ENCODE data around the gene RFX4. TPM values are rescaled to one million over a fixed set of nuclear protein-coding genes. Genes with fewer than 3 reads are reported as not detected.

The RFX4 gene
- total and polyA plus RNA-seq, 7 donors, result 0.56 TPM; not detected in 6

GRCh38 chr12:106584104-106585064 lies 1.6 kb downstream of the RFX4 start:
- peak overlapping the region; percentile 58 for H3K4me3 ChIP-seq
- H3K27me3 ChIP-seq (ENCODE audit: insufficient read depth in 3 of 3, low read length in 2 of 3), result peaks cover 5 to 92% (median 54%) of the 10 kb centered on the region in 3 donors
- peaks cover 14% of the 10 kb centered on the region for H3K4me1 ChIP-seq
- H3K36me3 ChIP-seq (ENCODE audit: insufficient read depth in 1 of 2, low read depth in 1 of 2), result no peaks in the 10 kb centered on the region
- no peak for TF ChIP-seq CTCF (IDR thresholded peaks at IDR 0.05)
- intact Hi-C loops (cut with DNase I), result no loop called here
- no peak for ATAC-seq
- no peaks in the 10 kb centered on the region for H3K9me3 ChIP-seq
- DNase-seq, result no peak
- H3K27ac ChIP-seq, result no peak overlapping the region
- 45 to 56% (median 53%) methylated on average over 41 of the region's 41 CpGs for WGBS, 3 donors

- intact Hi-C loops (cut with DNase I), result no loop called here
- H3K27ac ChIP-seq, result no peak overlapping the region
- TF ChIP-seq CTCF (IDR thresholded peaks at IDR 0.05), result no peak
- no peak for ATAC-seq
- H3K36me3 ChIP-seq (ENCODE audit: insufficient read depth in 1 of 2, low read depth in 1 of 2), result no peaks in the 10 kb centered on the region
- peaks cover 5 to 91% (median 56%) of the 10 kb centered on the region in 3 donors for H3K27me3 ChIP-seq (ENCODE audit: insufficient read depth in 3 of 3, low read length in 2 of 3)
- H3K9me3 ChIP-seq, result no peaks in the 10 kb centered on the region
- WGBS, 3 donors, result 35 to 55% (median 55%) methylated on average over 17 of the region's 17 CpGs
- no peak overlapping the region for H3K4me3 ChIP-seq
- H3K4me1 ChIP-seq, result peaks cover 14% of the 10 kb centered on the region
- DNase-seq, result no peak
Observed at GRCh38 chr12:106585105-106585520, 2.3 kb downstream of the RFX4 start.

GRCh38 chr12:106585521-106586277 lies 2.9 kb downstream of the RFX4 start:
- 10 to 26% (median 19%) methylated on average over 37 to 63 of the region's 63 CpGs for WGBS, 3 donors
- intact Hi-C loops (cut with DNase I), result no loop called here
- DNase-seq (no peak), ATAC-seq (no peak)
- Histone ChIP-seq H3K4me3 (peak overlapping the region; percentile 51), H3K27ac (no peak overlapping the region), H3K9me3 (no peaks in the 10 kb centered on the region), H3K36me3 (ENCODE audit: insufficient read depth in 1 of 2, low read depth in 1 of 2) (no peaks in the 10 kb centered on the region), H3K4me1 (peaks cover 14% of the 10 kb centered on the region), H3K27me3 (ENCODE audit: insufficient read depth in 3 of 3, low read length in 2 of 3) (peaks cover 5 to 85% (median 54%) of the 10 kb centered on the region in 3 donors)
- TF ChIP-seq CTCF (IDR thresholded peaks at IDR 0.05), result no peak

GRCh38 chr12:106586278-106586802 lies 3.5 kb downstream of the RFX4 start:
- Histone ChIP-seq H3K4me3 (peak overlapping the region; percentile 51), H3K4me1 (peaks cover 14% of the 10 kb centered on the region), H3K27me3 (ENCODE audit: insufficient read depth in 3 of 3, low read length in 2 of 3) (peaks cover 5 to 83% (median 48%) of the 10 kb centered on the region in 3 donors), H3K9me3 (no peaks in the 10 kb centered on the region), H3K36me3 (ENCODE audit: insufficient read depth in 1 of 2, low read depth in 1 of 2) (no peaks in the 10 kb centered on the region), H3K27ac (no peak overlapping the region)
- TF ChIP-seq CTCF (IDR thresholded peaks at IDR 0.05), result no peak
- no peak for ATAC-seq
- no peak for DNase-seq
- intact Hi-C loops (cut with DNase I), result no loop called here
- WGBS, 3 donors, result 1 to 3% (median 2%) methylated on average over 33 to 35 of the region's 35 CpGs
